ENCODE data around the gene BAZ1A.

Gene BAZ1A

DNA sequence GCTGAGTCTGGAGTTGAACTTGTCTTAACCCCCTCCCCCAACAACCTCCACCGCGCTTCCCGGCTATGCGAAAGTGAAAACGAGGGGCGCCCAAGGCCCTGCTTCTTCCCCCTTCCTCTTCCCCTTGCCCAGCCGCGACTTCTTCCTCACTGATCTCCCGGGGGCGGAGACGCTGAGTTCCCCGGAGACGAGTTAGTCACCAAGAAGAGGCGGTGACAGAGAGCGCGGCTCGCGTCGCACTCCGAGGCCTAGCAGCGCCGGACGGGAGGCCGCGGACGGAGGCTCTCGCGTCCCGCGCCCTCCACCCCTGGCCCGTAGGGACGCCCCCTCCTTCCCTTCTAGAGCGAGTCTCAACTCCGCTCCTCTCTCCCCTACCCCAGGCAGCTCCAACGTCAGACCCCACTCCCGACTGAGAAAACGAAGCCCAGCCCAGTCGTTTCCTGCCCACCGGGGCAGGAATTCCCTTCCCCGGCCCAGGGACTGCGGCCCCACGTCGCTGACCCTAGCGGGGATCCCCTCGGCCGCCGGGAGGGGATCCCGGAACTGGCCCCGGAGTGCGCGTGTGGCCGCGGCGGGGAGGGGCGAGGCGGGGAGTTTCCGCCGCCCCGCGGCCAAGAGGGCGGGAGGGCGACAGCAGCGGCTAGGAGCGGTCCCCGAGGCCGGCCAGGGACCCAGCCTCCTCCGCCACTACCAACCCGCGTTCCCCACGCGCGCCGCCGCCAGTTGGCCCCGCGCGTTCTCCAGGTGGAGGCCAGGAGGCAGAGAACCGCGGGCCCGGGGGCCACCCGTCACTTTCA lies 1.4 kb downstream of the BAZ1A start:
- Mint-ChIP-seq H3K4me1 (peaks cover 25% of the 10 kb centered on the region), H3K36me3 (peaks cover 60% of the 10 kb centered on the region), H3K9me3 (no peaks in the 10 kb centered on the region), H3K27ac (peak overlapping the region; percentile 100), H3K4me3 (peak overlapping the region; percentile 100)
- ATAC-seq (peak; percentile 90), DNase-seq (ENCODE audit: low spot score in 2 of 2) (peak; percentile 75 to 90)

DNA sequence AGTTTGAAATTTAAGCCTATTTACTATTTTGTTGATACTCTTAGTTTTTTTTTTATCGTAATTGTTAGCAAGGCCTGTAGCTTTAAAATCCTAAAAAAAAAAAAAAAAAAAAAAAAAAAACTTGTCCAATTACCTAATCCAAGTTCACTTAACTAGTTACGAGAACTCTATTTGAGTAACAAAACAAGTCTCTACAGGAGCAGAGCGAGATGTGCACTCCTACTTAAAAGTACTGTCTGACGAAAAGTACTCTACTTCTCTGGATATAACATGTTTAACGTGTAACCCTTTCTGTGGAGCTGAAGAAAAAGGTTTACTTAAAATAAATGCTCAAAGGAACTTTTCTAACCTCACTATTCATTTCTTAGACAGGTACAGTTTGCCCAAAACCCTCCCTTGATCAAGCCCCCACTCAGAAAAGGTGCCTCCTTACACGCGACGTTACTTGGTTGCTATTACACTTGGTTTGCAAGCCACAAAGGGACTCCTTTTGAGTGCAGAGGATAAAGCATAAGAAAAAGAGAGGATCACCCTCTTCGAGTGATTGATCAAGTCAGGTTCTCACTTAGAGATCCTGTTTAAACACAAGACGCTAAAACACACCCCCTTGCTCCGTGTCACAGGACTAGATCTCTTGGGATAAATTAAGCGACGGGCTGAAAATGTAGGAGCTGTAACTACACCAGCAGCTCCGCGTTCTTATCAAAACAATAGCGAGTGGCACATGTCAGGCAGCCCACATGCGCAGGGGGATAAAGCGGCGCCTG lies 2.2 kb downstream of the BAZ1A start:
- no peak for DNase-seq (ENCODE audit: low spot score in 2 of 2)
- ATAC-seq: peak; percentile 59
- no peaks in the 10 kb centered on the region for H3K9me3 Mint-ChIP-seq
- peak overlapping the region; percentile 100 for H3K4me3 Mint-ChIP-seq
- peak overlapping the region; percentile 100 for H3K27ac Mint-ChIP-seq
- H3K36me3 Mint-ChIP-seq: peaks cover 68% of the 10 kb centered on the region
- peaks cover 25% of the 10 kb centered on the region for H3K4me1 Mint-ChIP-seq

DNA sequence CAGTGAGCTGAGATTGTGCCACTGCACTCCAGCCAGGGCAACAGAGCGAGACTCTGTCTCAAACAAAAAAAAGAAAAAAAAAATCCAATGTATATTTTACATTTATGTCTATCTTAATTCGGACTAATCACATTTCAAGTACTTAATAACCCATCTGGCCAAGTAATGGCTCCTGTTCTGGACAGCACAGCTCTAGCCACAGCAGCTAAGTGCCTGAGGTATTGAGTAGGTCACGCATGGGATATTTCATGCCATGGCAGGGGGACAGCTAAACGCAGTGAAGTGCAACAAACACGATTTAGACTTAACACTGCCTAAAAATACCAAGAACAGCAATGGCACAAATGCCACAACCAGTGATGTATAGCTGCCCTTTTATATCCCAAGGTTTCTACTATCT lies 8.0 kb downstream of the BAZ1A start:
- no peaks in the 10 kb centered on the region for H3K9me3 Mint-ChIP-seq
- H3K27ac Mint-ChIP-seq: no peak overlapping the region
- peaks cover 30% of the 10 kb centered on the region for H3K4me1 Mint-ChIP-seq

DNA sequence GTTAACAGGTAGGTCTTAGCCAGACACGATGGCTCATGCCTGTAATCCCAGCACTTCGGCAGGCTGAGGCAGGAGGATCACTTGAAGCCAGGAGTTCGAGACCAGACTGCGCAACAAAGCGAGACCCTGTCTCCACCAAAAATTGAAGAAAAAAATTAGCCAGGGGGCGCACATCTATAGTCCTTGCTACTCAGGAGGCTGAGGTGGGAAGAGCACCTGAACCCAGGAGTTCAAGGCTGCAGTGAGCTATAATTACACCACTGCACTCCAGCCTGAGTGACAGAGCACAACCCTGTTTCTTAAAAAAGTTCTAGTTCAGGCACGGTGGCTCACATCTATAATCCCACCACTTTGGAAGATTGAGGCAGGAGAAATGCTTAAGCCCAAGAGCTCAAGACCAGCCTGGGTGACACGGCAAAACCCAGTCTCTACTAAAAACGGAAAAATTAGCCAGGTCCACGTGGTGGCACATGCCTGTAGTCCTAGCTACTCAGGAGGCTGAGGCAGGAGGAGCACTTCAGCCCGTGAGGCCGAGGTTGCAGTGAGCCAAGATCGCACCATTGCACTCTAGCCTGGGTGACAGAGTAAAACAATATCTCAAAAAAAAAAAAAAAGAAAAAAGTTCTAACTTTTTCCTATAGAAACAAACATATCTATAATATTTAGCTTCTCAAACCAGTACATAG lies 9.1 kb downstream of the BAZ1A start:
- H3K4me3 Mint-ChIP-seq: no peak overlapping the region
- ATAC-seq: no peak
- no peaks in the 10 kb centered on the region for H3K9me3 Mint-ChIP-seq
- DNase-seq (ENCODE audit: low spot score in 2 of 2): no peak
- peaks cover 21% of the 10 kb centered on the region for H3K4me1 Mint-ChIP-seq
- H3K27ac Mint-ChIP-seq: peak overlapping the region; percentile 50
- H3K36me3 Mint-ChIP-seq: peaks cover 80% of the 10 kb centered on the region

More for the DNA sequence above, 8.0 kb downstream of the BAZ1A start:
- no peak for DNase-seq (ENCODE audit: low spot score in 2 of 2)
- peaks cover 80% of the 10 kb centered on the region for H3K36me3 Mint-ChIP-seq
- no peak for ATAC-seq
- no peak overlapping the region for H3K4me3 Mint-ChIP-seq

DNA sequence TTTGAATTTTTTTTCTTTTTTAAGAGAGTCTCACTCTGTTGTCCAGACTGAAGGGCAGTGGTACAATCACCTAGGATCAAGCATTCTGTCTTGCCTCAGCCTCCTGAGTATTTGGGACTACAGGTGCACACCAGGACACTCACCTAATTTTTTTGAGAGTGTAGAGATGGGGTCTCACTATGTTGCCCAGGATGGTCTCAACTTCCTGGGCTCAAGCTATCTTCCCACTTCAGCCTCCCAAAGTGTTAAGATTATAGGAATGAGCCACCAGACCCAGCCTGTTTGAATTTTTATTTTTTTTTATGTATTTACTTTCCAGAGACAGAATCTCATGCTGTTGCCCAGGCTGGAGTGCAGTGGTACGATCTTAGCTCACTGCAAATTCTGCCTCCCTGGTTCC lies 11.3 kb downstream of the BAZ1A start:
- H3K4me1 Mint-ChIP-seq: peaks cover 9% of the 10 kb centered on the region
- ATAC-seq (no peak), DNase-seq (ENCODE audit: low spot score in 2 of 2) (no peak)
- H3K36me3 Mint-ChIP-seq: peaks cover 80% of the 10 kb centered on the region
- H3K4me3 Mint-ChIP-seq: no peak overlapping the region
- no peaks in the 10 kb centered on the region for H3K9me3 Mint-ChIP-seq
- H3K27ac Mint-ChIP-seq: no peak overlapping the region

DNA sequence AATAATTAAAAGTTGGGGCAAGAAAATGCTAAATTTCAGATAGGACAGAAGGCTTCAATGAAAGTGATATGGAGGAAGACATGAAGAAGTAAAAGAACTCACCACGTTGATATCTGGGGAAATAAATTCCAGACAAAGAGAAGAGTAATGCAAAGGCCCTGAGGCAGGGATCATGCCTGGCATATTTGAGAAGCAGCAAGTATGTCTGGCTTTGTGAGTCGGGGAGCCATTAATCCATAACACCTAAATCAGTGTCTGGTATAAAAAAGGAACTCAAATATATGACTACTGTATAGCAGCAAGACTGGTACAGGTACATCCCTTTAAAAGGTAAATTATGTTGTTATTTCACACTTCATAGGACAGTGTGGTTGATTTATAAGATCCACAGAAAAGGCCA lies 16.4 kb downstream of the BAZ1A start:
- Mint-ChIP-seq H3K9me3 (no peaks in the 10 kb centered on the region), H3K27ac (no peak overlapping the region), H3K4me1 (peaks cover 20% of the 10 kb centered on the region), H3K4me3 (no peak overlapping the region), H3K36me3 (peaks cover 86% of the 10 kb centered on the region)
- DNase-seq (ENCODE audit: low spot score in 2 of 2) (no peak), ATAC-seq (no peak)

DNA sequence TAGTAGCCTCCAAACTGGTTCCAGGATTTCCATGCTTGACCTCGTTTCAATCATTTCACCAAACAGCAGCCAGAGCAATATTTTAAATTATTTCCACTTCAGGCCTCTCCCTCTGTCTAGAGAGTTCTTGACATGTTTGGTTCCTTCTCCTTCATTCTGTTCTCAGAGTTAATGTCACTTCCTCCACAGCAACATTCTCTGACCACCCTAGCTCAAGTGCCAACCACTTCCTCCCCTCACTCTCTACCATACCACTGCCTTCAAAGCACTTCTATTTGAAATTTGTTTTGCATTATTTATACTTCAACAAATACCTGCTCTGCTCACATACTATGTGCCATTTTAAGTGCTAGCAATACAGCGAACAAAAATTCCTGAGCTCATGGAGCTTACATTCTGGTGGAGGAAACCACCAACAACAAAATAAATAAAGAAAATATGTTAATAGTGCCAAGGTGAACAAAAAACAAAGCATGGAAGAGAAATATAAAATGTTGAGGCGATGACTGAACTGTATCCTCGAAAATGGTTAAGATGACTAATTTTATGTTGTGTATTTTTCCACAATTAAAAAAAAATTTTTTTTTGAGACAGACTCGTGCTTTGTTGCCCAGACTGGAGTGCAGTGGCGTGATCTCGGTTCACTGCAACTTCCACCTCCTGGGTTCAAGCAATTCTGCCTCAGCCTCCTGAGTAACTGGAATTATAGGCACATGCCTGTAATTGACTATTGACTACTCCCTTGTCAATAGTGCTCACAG lies 17.3 kb downstream of the BAZ1A start:
- ATAC-seq (peak; percentile 82), DNase-seq (ENCODE audit: low spot score in 2 of 2) (no peak)
- Mint-ChIP-seq H3K36me3 (peaks cover 86% of the 10 kb centered on the region), H3K4me3 (peak overlapping the region; percentile 48), H3K9me3 (no peaks in the 10 kb centered on the region), H3K27ac (peak overlapping the region; percentile 79), H3K4me1 (peaks cover 29% of the 10 kb centered on the region)

DNA sequence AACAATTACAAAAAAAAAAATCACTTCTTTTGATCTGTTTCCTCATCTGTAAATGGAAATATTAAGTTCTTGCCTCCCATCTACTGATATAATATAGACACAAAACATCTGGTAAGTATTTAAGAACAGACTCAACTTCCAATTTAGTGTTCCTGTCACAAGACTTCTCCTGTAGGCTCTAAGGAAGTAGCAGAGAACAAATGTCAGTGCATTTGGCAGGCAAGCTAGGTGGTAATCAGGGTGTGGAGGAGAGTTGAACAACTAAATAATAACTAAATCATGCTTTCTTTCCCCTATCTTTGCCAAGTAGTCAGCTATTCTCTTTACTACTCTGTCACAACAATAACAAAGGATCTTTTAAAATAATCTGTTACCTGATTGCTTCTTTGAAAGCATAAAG lies 22.1 kb downstream of the BAZ1A start:
- Mint-ChIP-seq H3K4me3 (no peak overlapping the region), H3K4me1 (peaks cover 30% of the 10 kb centered on the region), H3K36me3 (peaks cover 70% of the 10 kb centered on the region), H3K9me3 (no peaks in the 10 kb centered on the region), H3K27ac (no peak overlapping the region)
- DNase-seq (ENCODE audit: low spot score in 2 of 2): no peak
- ATAC-seq: no peak

DNA sequence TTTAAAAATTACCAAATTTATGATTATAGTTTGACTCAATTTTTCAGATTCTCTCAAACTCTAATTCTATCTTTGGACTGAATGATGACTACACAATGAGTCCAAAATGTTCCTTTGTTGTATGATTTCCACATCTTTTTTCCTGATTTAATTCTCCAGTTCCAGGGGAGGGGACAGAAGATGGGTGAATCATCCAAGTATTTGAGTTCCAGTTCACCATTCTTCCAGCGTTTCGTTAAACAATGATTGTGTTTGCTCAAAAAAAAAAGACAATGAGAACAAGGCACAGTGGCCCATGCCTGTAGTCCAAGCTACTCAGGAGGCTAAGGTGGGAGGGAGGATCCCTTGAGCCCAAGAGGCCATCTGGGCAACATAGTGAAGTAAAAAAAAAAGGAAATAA lies 23.8 kb downstream of the BAZ1A start:
- Mint-ChIP-seq H3K4me3 (no peak overlapping the region), H3K4me1 (peaks cover 18% of the 10 kb centered on the region), H3K36me3 (peaks cover 67% of the 10 kb centered on the region), H3K9me3 (no peaks in the 10 kb centered on the region), H3K27ac (no peak overlapping the region)
- DNase-seq (ENCODE audit: low spot score in 2 of 2): no peak
- no peak for ATAC-seq

DNA sequence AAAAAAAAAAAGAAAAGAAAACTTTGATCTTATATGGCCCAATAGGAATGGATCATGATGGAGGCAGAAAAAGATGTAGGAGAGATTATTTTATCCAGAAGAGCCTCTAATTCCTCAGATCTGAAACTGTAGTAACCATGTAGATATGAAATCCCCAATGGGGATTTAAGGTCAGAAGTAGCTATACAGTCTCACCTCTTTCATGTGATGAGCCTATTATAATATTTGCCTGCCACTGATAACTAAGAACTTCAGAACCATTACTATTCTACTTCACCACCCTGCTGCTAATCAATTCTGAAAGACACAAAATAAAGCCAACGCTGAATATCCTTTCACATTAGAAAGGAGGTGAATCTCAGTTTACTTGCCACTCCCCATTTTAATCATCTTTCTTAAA lies 29.3 kb downstream of the BAZ1A start:
- Mint-ChIP-seq H3K27ac (peak overlapping the region; percentile 56), H3K4me1 (peaks cover 19% of the 10 kb centered on the region), H3K36me3 (peaks cover 80% of the 10 kb centered on the region), H3K4me3 (no peak overlapping the region), H3K9me3 (no peaks in the 10 kb centered on the region)
- ATAC-seq: no peak
- no peak for DNase-seq (ENCODE audit: low spot score in 2 of 2)

DNA sequence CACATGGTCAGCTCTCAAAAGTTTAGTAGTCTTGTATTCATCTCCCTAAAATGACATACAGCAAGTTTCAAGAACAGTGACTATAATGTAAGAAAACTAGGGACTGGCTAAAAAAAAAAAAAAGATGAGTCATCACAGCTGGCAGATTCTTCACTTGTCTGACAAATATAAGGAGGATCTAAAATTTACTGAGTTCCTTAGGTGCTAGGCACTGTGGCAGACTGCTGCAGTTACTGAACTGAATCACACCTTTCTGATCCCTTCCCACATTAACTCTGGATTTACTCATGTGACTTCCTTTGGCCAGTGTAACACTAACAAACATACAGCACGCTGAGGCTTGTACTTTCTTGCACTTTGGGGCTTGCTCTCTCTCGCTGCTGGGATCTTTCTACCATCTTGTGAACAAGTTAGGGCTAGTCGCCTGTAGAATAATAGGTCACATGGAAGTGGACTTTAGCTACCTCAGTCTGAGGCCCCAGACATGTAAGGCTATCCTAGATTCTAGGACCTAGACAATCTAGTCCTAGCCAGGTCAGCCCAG lies 32.1 kb downstream of the BAZ1A start:
- Mint-ChIP-seq H3K4me1 (peaks cover 19% of the 10 kb centered on the region), H3K36me3 (peaks cover 86% of the 10 kb centered on the region), H3K27ac (peak overlapping the region; percentile 46), H3K9me3 (no peaks in the 10 kb centered on the region), H3K4me3 (peak overlapping the region; percentile 1)
- DNase-seq (ENCODE audit: low spot score in 2 of 2) (peak in 1 of 2 donors; percentile 61), ATAC-seq (peak; percentile 99)

DNA sequence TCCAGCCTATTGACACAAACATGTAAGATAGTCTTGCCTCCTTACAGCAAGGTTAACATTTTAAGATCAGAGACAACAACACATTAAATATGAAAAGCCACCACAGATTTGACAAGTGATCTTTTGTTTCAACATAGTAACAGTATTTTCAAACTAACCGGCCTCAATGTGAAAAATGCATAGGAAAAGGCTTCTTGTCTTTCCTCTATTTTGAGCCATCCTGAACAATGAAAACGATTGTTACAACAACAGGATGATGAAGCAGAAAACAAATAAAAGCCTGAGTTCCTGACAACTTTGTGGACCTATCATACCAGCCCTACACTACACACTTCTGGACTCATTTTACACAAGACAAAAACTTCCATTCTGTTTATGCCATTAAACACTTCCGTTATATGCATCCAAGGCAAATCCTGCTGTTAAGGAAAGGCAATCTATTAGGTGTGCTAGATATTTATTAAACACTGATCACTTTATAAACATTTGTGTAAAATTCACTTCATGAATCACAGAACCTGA lies 37.3 kb downstream of the BAZ1A start:
- Mint-ChIP-seq H3K36me3 (peaks cover 48% of the 10 kb centered on the region), H3K4me3 (no peak overlapping the region), H3K27ac (no peak overlapping the region), H3K9me3 (no peaks in the 10 kb centered on the region), H3K4me1 (peaks cover 26% of the 10 kb centered on the region)
- no peak for DNase-seq (ENCODE audit: low spot score in 2 of 2)
- no peak for ATAC-seq

DNA sequence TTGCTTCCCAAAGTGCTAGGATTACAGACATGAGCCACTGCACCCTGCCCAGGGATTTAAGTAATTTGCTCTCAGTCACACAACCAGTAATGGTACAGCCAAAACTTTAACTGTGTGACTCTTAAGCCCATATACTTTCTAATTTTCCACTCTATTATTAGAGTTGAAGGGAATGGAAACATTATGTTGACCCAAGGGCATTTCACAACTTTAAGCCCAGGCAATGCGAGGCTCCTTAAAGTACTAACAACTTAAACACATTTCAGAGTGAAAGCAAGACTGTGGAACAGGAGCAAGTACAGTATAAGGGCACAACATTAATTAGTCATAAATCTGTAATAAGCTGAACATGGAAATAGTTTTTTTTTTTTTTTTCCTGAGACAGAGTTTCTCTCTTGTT lies 39.8 kb downstream of the BAZ1A start:
- H3K9me3 Mint-ChIP-seq: no peaks in the 10 kb centered on the region

More for the DNA sequence above, 39.8 kb downstream of the BAZ1A start:
- no peak for ATAC-seq
- Mint-ChIP-seq H3K27ac (peak overlapping the region; percentile 89), H3K36me3 (peaks cover 27% of the 10 kb centered on the region), H3K4me3 (no peak overlapping the region), H3K4me1 (peaks cover 39% of the 10 kb centered on the region)
- DNase-seq (ENCODE audit: low spot score in 2 of 2): no peak
